GM18520 (cell line): ENCODE results near the gene MEGF10.

ENCODE experiments used
- ATAC-seq: cut with Tn5 transposase; IDR thresholded peaks from one replicate; pipeline ENCODE4 v1.9.1; 2021; ENCODE audit not compliant: unreplicated experiment

The MEGF10 gene

GRCh38 chr5:127324756-127325155 is 34.2 kb downstream of the MEGF10 start:
- no peak for ATAC-seq

GRCh38 chr5:127326431-127326830 is 35.8 kb downstream of the MEGF10 start:
- no peak for ATAC-seq

- no peak for ATAC-seq
These were observed 36.6 kb downstream of the MEGF10 start for GRCh38 chr5:127326976-127327755.

GRCh38 chr5:127330116-127330515 is 39.5 kb downstream of the MEGF10 start:
- no peak for ATAC-seq

GRCh38 chr5:127331890-127332649 is 41.5 kb downstream of the MEGF10 start:
- no peak for ATAC-seq

- no peak for ATAC-seq
These were observed 42.9 kb downstream of the MEGF10 start for GRCh38 chr5:127333483-127333882.

- no peak for ATAC-seq
These were observed 44.8 kb downstream of the MEGF10 start for GRCh38 chr5:127335381-127335780.

- ATAC-seq, result no peak
These were observed 47.3 kb downstream of the MEGF10 start for GRCh38 chr5:127337876-127338275.

GRCh38 chr5:127338501-127338900 is 47.9 kb downstream of the MEGF10 start:
- no peak for ATAC-seq

- ATAC-seq, result no peak
These were observed 50.0 kb downstream of the MEGF10 start for GRCh38 chr5:127340606-127341005.

GRCh38 chr5:127342364-127342763 is 51.8 kb downstream of the MEGF10 start:
- no peak for ATAC-seq

- ATAC-seq, result no peak
These were observed 52.7 kb downstream of the MEGF10 start for GRCh38 chr5:127343313-127343712.

- ATAC-seq, result no peak
These were observed 53.3 kb downstream of the MEGF10 start for GRCh38 chr5:127343866-127344265.

GRCh38 chr5:127344931-127345330 is 54.3 kb downstream of the MEGF10 start:
- ATAC-seq, result no peak

- ATAC-seq, result no peak
These were observed 60.8 kb downstream of the MEGF10 start for GRCh38 chr5:127351418-127351817.

GRCh38 chr5:127352068-127352467 is 61.5 kb downstream of the MEGF10 start:
- no peak for ATAC-seq

- no peak for ATAC-seq
These were observed 62.7 kb downstream of the MEGF10 start for GRCh38 chr5:127353327-127353726.

GRCh38 chr5:127353796-127354195 is 63.2 kb downstream of the MEGF10 start:
- no peak for ATAC-seq

- no peak for ATAC-seq
These were observed 64.7 kb downstream of the MEGF10 start for GRCh38 chr5:127355337-127355736.

GRCh38 chr5:127358284-127358683 is 67.7 kb downstream of the MEGF10 start:
- no peak for ATAC-seq

- ATAC-seq, result no peak
These were observed 68.1 kb downstream of the MEGF10 start for GRCh38 chr5:127358740-127359139.

- no peak for ATAC-seq
These were observed 68.9 kb downstream of the MEGF10 start for GRCh38 chr5:127359502-127359901.
